Natural killer cell (primary cell): ENCODE results near the gene AGPAT4. TPM values are rescaled to one million over a fixed set of nuclear protein-coding genes. Genes with fewer than 3 reads are reported as not detected.

ENCODE experiments used
- ATAC-seq, 3 donors: fragments of 150-1000 bp in 2 of 3; fragments of 200-7000 bp in 1 of 3; cut with Tn5 transposase; 1 replicate in 1 of 3; 2 replicates in 2 of 3; pipeline ENCODE4 v1.10.0; 2021; ENCODE audit warnings: mild to moderate bottlenecking in 2 of 3, moderate library complexity in 2 of 3
- DNase-seq, 2 donors: peaks; one replicate each; pipeline versions ENCODE4 v3.0.0 to v3.0.0-alpha.2; 2013 to 2021; ENCODE audit warnings: mixed read lengths in 1 of 2
- H3K27ac ChIP-seq: one replicate; pipeline ENCODE4 v1.5.1; 2013; ENCODE audit warnings: mild to moderate bottlenecking, low read length
- H3K27me3 ChIP-seq: one replicate; pipeline ENCODE4 v1.6.1; 2013; ENCODE audit warnings: low read length; ENCODE audit not compliant: control insufficient read depth, insufficient read depth
- H3K36me3 ChIP-seq: one replicate; pipeline ENCODE4 v1.6.1; 2013; ENCODE audit warnings: low read length; ENCODE audit not compliant: control insufficient read depth, insufficient read depth
- H3K4me1 ChIP-seq: one replicate; pipeline ENCODE4 v1.6.1; 2013; ENCODE audit warnings: low read length; ENCODE audit not compliant: control insufficient read depth, insufficient read depth
- H3K4me3 ChIP-seq: one replicate; pipeline ENCODE4 v1.5.1; 2013; ENCODE audit warnings: low read length
- H3K9me3 ChIP-seq: one replicate; pipeline ENCODE4 v1.6.1; 2013; ENCODE audit warnings: low read length; ENCODE audit not compliant: control insufficient read depth, insufficient read depth
- H3K27ac Mint-ChIP-seq, 2 donors: one replicate each; pipeline ENCODE4 v1.8.0; 2022; ENCODE audit warnings: mild to moderate bottlenecking in 2 of 2, mixed read lengths in 2 of 2, moderate library complexity in 1 of 2
- H3K27me3 Mint-ChIP-seq, 2 donors: one replicate each; pipeline ENCODE4 v1.8.0; 2022; ENCODE audit warnings: low read depth in 2 of 2, mixed read lengths in 2 of 2
- H3K36me3 Mint-ChIP-seq: one replicate; pipeline ENCODE4 v1.8.0; 2022; ENCODE audit warnings: mixed read lengths
- H3K4me1 Mint-ChIP-seq, 2 donors: one replicate each; pipeline ENCODE4 v1.8.0; 2022; ENCODE audit warnings: mixed read lengths in 2 of 2
- H3K4me3 Mint-ChIP-seq: one replicate; pipeline ENCODE4 v1.8.0; 2022; ENCODE audit warnings: mild to moderate bottlenecking, moderate library complexity, mixed read lengths
- H3K9me3 Mint-ChIP-seq, 2 donors: one replicate each; pipeline ENCODE4 v1.8.0; 2022; ENCODE audit warnings: mixed read lengths in 2 of 2
- WGBS: methylation state at CpG from one replicate; pipeline ENCODE4 v1.1.7; 2013; ENCODE audit warnings: missing lambda C conversion rate; ENCODE audit not compliant: insufficient coverage; 5-methylcytosine and 5-hydroxymethylcytosine counted together
- intact Hi-C: fragments of 100-400 bp; cut with micrococcal nuclease; formaldehyde crosslinking; loops from one replicate; pipeline ENCODE4 v1.14.2; 2022
- total RNA-seq, 4 donors: library from RNA; stranded (reverse); fragments of 120-200 nt in 1 of 4; gene quantifications; one replicate each; pipeline versions ENCODE4 v1.2.3 to v1.2.4, GENCODE V29; 2013 to 2022
- TF ChIP-seq, protein P1 (sequence below): fragments of 200-600 bp; IDR thresholded peaks from one replicate; pipeline ENCODE4 v1.8.0; 2022; ENCODE audit warnings: antibody characterized with exemption

Gene AGPAT4
- total RNA-seq, 3 donors from 2014 or later (not counting 1 experiment from before 2014, with no cell fraction given) = 24.5 to 38.1 (median 25.8) TPM

DNA sequence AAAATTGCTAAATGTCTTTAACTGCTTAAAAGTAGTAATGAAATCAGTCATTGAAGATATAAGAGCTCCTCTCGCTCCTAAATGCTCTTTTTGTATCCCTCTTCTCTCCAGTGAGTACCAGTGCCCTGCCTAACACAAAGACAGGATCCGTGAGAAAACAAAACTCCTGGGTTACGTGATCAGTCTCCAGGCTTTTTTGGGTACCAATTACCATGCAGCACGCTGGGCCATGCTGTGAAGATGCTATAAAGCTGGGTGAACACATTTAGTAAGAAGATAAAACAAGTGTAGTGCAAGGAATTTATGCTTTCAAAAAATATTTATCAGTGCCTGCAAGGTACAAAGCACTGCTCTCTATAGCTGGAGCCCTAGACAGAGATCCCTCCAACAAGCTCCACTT lies 66.7 kb downstream of the AGPAT4 start:
- no peak for ATAC-seq
- no peaks in the 10 kb centered on the region for H3K27me3 ChIP-seq
- no peaks in the 10 kb centered on the region for H3K36me3 Mint-ChIP-seq

GRCh38 chr6:161204866-161205557 lies 68.8 kb downstream of the AGPAT4 start:
- H3K4me3 Mint-ChIP-seq = no peak overlapping the region
- H3K4me3 ChIP-seq = no peak overlapping the region
- H3K9me3 Mint-ChIP-seq = no peaks in the 10 kb centered on the region
- DNase-seq (no peak), ATAC-seq (no peak)
- H3K4me1 ChIP-seq = peaks cover 6% of the 10 kb centered on the region
- H3K27ac ChIP-seq = no peak overlapping the region
- no peaks in the 10 kb centered on the region for H3K36me3 Mint-ChIP-seq
- no peaks in the 10 kb centered on the region for H3K9me3 ChIP-seq
- H3K27me3 ChIP-seq = no peaks in the 10 kb centered on the region
- peaks cover 43 to 45% of the 10 kb centered on the region in 2 donors for H3K4me1 Mint-ChIP-seq
- H3K27me3 Mint-ChIP-seq = no peaks in the 10 kb centered on the region
- H3K27ac Mint-ChIP-seq = no peak overlapping the region
- 87% methylated on average over 11 of the region's 11 CpGs for WGBS
- H3K36me3 ChIP-seq = peaks cover 2% of the 10 kb centered on the region
- intact Hi-C loops = no loop called here
- TF ChIP-seq, protein P1, sequence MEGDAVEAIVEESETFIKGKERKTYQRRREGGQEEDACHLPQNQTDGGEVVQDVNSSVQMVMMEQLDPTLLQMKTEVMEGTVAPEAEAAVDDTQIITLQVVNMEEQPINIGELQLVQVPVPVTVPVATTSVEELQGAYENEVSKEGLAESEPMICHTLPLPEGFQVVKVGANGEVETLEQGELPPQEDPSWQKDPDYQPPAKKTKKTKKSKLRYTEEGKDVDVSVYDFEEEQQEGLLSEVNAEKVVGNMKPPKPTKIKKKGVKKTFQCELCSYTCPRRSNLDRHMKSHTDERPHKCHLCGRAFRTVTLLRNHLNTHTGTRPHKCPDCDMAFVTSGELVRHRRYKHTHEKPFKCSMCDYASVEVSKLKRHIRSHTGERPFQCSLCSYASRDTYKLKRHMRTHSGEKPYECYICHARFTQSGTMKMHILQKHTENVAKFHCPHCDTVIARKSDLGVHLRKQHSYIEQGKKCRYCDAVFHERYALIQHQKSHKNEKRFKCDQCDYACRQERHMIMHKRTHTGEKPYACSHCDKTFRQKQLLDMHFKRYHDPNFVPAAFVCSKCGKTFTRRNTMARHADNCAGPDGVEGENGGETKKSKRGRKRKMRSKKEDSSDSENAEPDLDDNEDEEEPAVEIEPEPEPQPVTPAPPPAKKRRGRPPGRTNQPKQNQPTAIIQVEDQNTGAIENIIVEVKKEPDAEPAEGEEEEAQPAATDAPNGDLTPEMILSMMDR = no peak

More for the DNA sequence above, 66.7 kb downstream of the AGPAT4 start:
- H3K4me3 Mint-ChIP-seq = no peak overlapping the region
- peaks cover 26 to 27% of the 10 kb centered on the region in 2 donors for H3K4me1 Mint-ChIP-seq
- TF ChIP-seq, protein P1 = no peak
- no peaks in the 10 kb centered on the region for H3K4me1 ChIP-seq
- 94% methylated on average over 4 of the region's 4 CpGs for WGBS
- H3K9me3 Mint-ChIP-seq = peaks cover 0 to 3% of the 10 kb centered on the region in 2 donors
- H3K36me3 ChIP-seq = no peaks in the 10 kb centered on the region
- no peak for DNase-seq
- no peak overlapping the region for H3K4me3 ChIP-seq
- no peak overlapping the region for H3K27ac ChIP-seq
- intact Hi-C loops = no loop called here
- H3K9me3 ChIP-seq = no peaks in the 10 kb centered on the region
- H3K27me3 Mint-ChIP-seq = no peaks in the 10 kb centered on the region
- no peak overlapping the region for H3K27ac Mint-ChIP-seq

GRCh38 chr6:161200610-161201370 lies 73.1 kb downstream of the AGPAT4 start:
- Histone ChIP-seq H3K27me3 (no peaks in the 10 kb centered on the region), H3K27ac (no peak overlapping the region), H3K4me1 (peaks cover 6% of the 10 kb centered on the region), H3K4me3 (no peak overlapping the region), H3K36me3 (peaks cover 2% of the 10 kb centered on the region), H3K9me3 (no peaks in the 10 kb centered on the region)
- no peak for ATAC-seq
- Mint-ChIP-seq H3K36me3 (no peaks in the 10 kb centered on the region), H3K4me1 (peaks cover 31 to 34% of the 10 kb centered on the region in 2 donors), H3K27ac (peak overlapping the region in 1 of 2 donors; percentile 19), H3K9me3 (no peaks in the 10 kb centered on the region), H3K27me3 (no peaks in the 10 kb centered on the region), H3K4me3 (no peak overlapping the region)
- DNase-seq = no peak
- intact Hi-C loops = no loop called here
- TF ChIP-seq, protein P1 = no peak
- WGBS = 57% methylated on average over 8 of the region's 8 CpGs
